HG02763 (cell line): ENCODE results near the gene ALKAL2.

Experiments used
- ATAC-seq: cut with Tn5 transposase; IDR thresholded peaks from one replicate; pipeline ENCODE4 v1.9.1; 2021; ENCODE audit warnings: mild to moderate bottlenecking, moderate library complexity; ENCODE audit not compliant: unreplicated experiment

The ALKAL2 gene

DNA sequence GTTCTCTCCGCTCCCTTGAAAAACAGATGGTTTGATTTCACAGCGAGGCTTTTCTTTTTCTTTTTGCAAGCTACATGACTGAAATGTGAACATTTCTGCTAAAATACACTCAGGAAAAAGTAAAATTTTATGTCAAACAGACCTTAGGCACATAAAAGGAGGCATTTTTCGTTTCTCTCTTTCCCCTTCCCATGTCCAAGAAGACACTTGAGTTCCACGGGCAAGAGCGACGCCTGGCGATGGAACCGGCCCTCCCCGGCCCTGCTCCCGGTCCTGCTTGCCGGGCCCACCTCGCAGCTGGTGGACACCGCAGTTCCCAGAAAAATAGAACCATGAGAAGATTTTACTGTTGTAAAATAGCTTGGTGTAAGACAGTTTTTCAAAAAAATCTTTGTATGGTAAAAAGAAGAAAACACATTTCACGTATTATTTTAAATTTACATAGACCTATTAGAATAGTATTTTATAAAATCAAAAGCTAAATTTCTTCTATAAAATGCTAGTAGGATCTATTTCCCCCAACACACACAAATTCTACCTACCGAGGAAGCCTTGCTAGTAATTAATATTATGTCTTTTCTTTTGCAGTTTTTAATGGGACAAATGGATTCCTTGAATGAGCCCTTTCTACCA, 2.3 kb upstream of the ALKAL2 start:
- no peak for ATAC-seq

- ATAC-seq, result no peak
These were observed 1.6 kb upstream of the ALKAL2 start for GRCh38 chr2:289362-290089.

DNA sequence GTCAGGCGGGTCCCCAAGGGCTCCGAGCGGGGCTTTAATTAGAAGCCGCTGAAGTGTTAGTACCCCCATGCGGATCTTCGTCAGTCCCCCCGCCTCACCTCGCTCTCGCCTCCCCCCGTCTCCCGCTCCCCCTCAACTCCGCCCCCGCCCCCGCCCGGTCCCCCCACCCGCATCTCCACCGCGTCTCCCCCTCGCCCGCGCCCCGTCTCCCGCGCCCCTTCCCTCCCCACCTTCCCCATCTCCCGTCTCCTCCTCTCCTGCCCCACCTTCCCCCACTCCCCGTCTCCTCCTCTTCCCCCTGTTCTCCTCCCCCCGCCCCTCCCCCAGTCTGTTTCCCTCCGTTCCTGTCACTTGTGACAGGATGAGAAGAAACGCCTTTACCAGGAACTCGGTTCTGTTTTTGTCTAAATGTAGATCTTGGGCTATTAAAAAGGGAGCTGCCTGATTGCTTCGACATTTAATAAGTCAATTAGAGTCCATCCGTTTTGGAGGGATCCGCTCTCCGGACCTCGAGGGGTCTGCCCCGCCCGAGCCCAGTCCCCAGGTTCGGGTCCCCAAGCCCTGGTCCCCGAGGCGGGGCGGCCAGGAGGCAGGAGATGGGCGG, 969 bp upstream of the ALKAL2 start:
- ATAC-seq, result no peak

DNA sequence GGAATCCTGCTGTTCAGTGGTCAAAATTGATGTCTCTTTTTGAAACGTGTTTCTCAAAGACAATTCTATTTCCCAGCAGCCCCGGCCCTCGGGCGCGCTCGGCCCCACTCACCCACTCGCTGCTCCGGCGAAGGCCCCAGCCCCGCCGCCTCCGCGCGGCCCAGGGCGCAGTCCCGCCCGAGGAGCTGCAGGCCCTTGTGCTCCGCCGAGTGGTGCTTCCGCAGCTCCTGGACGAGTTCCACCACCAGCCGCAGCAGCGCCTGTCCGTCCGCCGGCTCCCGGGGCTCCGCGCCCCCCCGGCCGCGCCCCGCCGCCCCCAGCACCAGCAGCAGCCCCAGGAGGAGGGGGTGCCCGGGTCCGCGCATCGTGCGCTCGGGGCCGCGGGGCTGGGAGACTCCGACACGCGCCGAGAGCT, 413 bp downstream of the ALKAL2 start:
- ATAC-seq, result no peak

GRCh38 chr2:286774-287392, 1.0 kb downstream of the ALKAL2 start:
- no peak for ATAC-seq

DNA sequence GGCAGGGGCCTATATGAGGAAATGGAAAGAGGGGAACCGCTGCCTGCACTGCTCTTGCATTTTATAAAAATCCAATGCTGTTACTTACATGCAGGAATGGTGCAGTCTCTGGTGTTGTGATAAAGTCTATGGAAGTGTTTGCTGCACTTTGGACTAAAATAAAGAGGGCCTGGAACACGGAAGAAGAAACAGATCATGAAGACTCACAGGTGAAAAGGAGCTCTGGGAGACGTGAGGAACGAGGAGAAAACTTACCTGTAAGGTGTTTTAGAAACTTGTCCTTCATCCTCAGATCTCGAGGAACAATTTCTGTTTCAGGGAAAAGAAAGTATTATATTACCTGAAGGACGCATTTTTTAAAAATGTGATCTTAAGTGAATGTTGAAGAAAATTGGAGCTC, 1.9 kb downstream of the ALKAL2 start:
- no peak for ATAC-seq

GRCh38 chr2:285531-285930, 2.4 kb downstream of the ALKAL2 start:
- ATAC-seq, result no peak

DNA sequence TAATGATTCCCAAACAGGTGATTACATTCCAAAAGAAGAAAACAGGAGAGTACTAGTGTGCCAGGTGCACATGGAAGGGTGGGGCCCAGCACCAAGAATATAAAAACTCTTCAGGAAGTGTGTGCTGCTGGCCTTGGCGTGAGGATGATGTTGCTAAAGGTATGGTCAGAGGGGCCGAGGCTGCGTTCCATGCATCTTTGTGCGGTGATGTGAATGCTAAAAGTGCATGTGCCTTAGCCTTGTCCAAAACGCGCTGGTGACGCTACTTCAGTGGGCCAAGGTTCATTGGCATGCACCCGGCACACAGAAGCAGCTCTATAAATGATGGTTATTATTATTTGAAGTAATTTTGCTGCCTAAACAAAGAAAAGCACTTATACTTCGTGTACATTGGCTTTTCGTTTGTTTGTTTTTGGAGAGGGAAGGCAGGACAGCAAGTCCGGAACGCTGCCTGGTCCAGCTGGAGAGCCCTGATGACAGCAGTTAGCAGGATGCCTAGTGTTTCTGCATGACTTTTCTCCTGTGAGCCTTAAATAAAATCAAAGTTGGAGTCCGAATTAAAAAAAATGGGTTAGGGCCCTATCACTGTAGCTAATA, 2.9 kb downstream of the ALKAL2 start:
- no peak for ATAC-seq

GRCh38 chr2:283996-284794, 3.7 kb downstream of the ALKAL2 start:
- no peak for ATAC-seq

GRCh38 chr2:282371-283263, 5.3 kb downstream of the ALKAL2 start:
- no peak for ATAC-seq

DNA sequence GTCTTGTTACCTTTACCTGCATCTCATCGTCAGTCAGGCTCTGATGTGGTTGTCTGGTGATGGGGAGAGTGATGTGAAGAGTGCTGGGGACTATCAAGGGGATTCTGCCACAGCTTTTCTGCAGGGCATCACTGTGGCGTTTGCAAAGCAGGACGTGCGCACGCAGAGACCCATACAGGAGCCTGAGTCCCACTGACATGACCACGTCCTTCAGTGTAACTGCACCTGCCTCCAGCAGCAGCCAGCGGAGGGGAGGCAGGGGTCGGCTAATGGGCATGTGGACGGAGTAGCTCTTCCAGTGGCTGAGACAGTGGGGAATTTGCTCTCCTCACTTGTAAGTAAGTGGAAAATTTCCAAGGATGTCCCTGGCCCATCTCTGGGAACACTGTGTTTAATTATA, 6.5 kb downstream of the ALKAL2 start:
- no peak for ATAC-seq

- no peak for ATAC-seq
These were observed 7.2 kb downstream of the ALKAL2 start for GRCh38 chr2:280650-281110.

DNA sequence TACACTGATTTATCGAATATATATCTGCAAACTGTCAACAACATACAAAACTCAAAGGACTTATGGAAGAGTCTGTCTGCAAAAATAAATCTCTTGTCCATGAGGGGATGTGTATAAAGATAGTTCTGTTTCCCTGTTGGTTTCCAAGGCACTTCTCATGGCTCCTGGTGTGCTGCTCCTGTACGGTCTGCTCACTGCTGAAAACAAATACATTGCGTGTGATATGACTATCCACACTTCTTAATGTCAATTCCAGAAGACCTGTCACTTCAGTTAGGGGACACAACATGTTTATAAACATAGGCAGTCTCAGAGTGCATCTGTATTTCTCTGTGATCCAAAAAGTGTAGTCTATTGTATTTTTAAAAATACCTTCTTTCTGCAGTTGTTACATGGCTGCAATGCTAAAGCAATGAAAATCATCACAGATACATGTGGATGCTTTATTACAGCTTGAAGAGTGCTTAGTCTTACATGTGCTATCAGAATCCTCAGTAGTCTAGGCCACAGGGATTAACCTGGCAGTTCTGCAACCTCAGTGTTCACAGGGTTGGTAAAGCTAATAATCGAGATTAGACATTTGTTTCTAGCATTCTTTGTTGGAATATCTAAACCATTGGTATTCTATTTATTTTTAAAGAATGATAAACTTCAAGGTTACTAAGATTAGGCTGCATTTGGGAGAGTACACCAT, 7.8 kb downstream of the ALKAL2 start:
- ATAC-seq, result no peak

DNA sequence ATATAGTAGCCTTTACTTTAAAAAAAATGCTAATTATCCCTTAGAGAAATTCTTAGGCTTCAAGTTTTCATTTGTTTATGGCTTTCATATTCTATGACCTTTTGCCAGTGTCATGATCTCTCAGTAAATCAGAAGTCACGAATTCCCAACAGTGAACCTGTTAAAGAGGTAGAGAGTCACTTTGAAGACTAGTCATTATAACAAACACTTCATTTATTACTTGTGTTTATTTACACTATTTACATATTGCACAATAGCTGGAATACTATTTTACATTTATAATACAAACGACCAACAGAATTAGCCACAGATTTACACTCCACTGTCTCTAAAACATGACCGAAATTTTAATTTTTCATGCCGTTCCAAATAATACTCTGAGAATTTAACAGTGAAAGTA, 8.5 kb downstream of the ALKAL2 start:
- no peak for ATAC-seq

- no peak for ATAC-seq
These were observed 9.0 kb downstream of the ALKAL2 start for GRCh38 chr2:278927-279320.

GRCh38 chr2:278312-278926, 9.5 kb downstream of the ALKAL2 start:
- no peak for ATAC-seq

- peak; percentile 97 for ATAC-seq
These were observed 12.4 kb downstream of the ALKAL2 start for GRCh38 chr2:275466-275865.

- no peak for ATAC-seq
These were observed 13.4 kb downstream of the ALKAL2 start for GRCh38 chr2:274503-274902.

DNA sequence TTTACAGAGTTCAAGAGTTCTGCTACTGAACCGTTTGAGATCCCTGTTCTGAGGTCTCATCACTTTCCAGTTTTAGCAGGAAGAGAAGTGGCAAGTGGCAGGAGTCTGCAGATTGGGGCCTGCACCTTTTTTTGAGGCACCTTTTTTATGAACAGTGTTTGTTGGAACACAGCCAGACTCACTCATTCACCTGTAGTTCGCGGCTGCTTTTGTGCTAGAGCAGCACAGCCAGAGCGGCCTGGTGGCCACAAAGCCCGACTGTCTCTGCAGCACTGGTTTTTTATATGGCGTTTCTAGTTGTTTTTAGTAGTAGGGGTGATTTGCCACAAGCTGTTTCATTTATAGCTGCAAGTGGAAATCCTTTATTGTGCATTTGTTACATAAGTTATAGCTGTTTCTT, 14.6 kb downstream of the ALKAL2 start:
- no peak for ATAC-seq
